Lower leg skin (tissue), 4 donors: Measurements from ENCODE around the gene DISP2. TPM values are rescaled to one million over a fixed set of nuclear protein-coding genes. Genes with fewer than 3 reads are reported as not detected.

Experiments
- DNase-seq, 2 donors: peaks; one replicate each; pipeline ENCODE4 v3.0.0-alpha.2; 2019; ENCODE audit warnings: low spot score in 2 of 2
- H3K4me3 ChIP-seq: fragments of 200-600 bp; sonication (generic); 2 replicates; pipeline ENCODE4 v1.5.1; 2017; ENCODE audit warnings: mild to moderate bottlenecking, low read depth; ENCODE audit not compliant: poor library complexity, severe bottlenecking
- CTCF ChIP-seq, 3 donors: fragments of 450-650 bp; IDR thresholded peaks; one replicate each; pipeline ENCODE4 v1.5.1; 2016; ENCODE audit warnings: antibody characterized with exemption in 3 of 3, mild to moderate bottlenecking in 3 of 3, moderate library complexity in 2 of 3
- POLR2A ChIP-seq, 2 donors: fragments of 450-650 bp; IDR thresholded peaks; one replicate each; pipeline ENCODE4 v1.6.1; 2016 to 2017; ENCODE audit warnings: antibody characterized with exemption in 2 of 2, mild to moderate bottlenecking in 1 of 2, moderate library complexity in 1 of 2
- WGBS, 2 donors: methylation state at CpG; one replicate each; pipeline ENCODE4 v1.1.5; 2018; 5-methylcytosine and 5-hydroxymethylcytosine counted together
- intact Hi-C: fragments of 100-400 bp; cut with DNase I; formaldehyde crosslinking; loops from one replicate; pipeline ENCODE4 v1.15.0; 2023; ENCODE audit warnings: low total_unique reads
- total RNA-seq, 4 donors: library from RNA; depleted of rRNA; stranded (reverse); fragments of >200 nt; gene quantifications; one replicate each; pipeline ENCODE4 v1.1.0, GENCODE V29; 2016

Gene DISP2
- total RNA-seq, 4 donors from 2014 or later = 0.05 to 0.08 (median 0.06) TPM; not detected in 1

GRCh38 chr15:40346579-40347558 lies 11.2 kb upstream of the DISP2 start:
- TF ChIP-seq POLR2A (IDR thresholded peaks at IDR 0.05) (no peak), CTCF (IDR thresholded peaks at IDR 0.05) (no peak)
- WGBS, 2 donors = 86 to 91% methylated on average over 15 of the region's 15 CpGs
- intact Hi-C loops = no loop called here
- H3K4me3 ChIP-seq = no peak overlapping the region
- no peak for DNase-seq

DNA sequence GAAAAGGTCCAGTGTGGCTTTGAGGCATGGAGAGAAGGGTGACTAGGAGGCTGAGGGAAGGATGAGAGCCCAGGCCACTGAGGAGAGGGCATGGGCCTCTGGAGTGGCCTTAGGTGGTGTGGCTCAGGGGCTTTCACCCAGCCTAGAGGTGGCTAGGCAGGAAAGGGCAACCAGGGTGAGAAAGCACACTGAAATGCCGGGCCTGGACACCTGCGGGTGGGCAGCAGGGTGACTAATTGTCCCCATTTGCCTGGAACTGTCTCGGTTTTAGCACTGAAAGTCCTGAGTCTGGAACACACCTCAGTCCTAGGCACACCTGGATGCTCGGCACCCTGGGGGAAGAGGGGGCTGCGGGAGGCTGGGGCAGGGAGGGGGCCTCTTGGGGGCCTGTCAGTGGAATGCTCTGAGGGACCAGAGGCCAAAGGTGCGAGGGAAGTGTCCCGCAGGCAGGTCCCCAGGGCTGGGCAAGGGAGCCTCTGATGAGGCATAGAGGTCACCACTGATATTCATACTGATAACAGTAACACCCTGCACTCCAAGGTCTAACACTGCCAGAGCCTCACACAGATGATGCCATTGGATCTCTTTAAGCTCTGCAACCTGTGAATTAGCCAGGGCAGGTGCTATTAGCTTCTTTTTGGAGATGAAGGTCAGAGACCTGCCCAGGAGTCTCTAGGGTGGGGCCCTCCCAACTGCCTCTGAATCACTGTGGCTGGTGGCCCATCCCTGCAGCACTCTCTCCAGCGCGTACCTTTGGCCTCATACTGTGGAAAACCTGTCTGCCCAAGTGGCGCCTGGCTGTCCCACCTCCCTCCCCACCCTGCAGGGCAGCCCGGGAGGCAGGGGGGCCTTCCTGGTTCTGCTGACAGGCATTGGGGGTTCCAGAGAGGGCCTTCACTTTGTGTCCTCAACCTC lies 10.2 kb upstream of the DISP2 start:
- no peak for DNase-seq
- H3K4me3 ChIP-seq = no peak overlapping the region
- intact Hi-C loops = no loop called here
- WGBS, 2 donors = 66 to 75% methylated on average over 11 of the region's 11 CpGs
- TF ChIP-seq CTCF (IDR thresholded peaks at IDR 0.05) (no peak), POLR2A (IDR thresholded peaks at IDR 0.05) (no peak)

GRCh38 chr15:40348474-40348870 lies 9.5 kb upstream of the DISP2 start:
- intact Hi-C loops = no loop called here
- H3K4me3 ChIP-seq = no peak overlapping the region
- TF ChIP-seq CTCF (IDR thresholded peaks at IDR 0.05) (no peak), POLR2A (IDR thresholded peaks at IDR 0.05) (no peak)
- WGBS, 2 donors = 70 to 75% methylated on average over 5 of the region's 5 CpGs
- DNase-seq = no peak

- intact Hi-C loops = no loop called here
- DNase-seq = no peak
- 95 to 98% methylated on average over 5 of the region's 5 CpGs for WGBS, 2 donors
- no peak for TF ChIP-seq CTCF (IDR thresholded peaks at IDR 0.05)
- TF ChIP-seq POLR2A (IDR thresholded peaks at IDR 0.05) = no peak
- H3K4me3 ChIP-seq = no peak overlapping the region
Measured at GRCh38 chr15:40349163-40349562, 8.9 kb upstream of the DISP2 start.

GRCh38 chr15:40352281-40352901 lies 5.6 kb upstream of the DISP2 start:
- TF ChIP-seq POLR2A (IDR thresholded peaks at IDR 0.05) = no peak
- TF ChIP-seq CTCF (IDR thresholded peaks at IDR 0.05) = no peak
- 81 to 92% methylated on average over 7 of the region's 7 CpGs for WGBS, 2 donors
- intact Hi-C loops = no loop called here
- no peak overlapping the region for H3K4me3 ChIP-seq
- DNase-seq = no peak
